Measurements from ENCODE around the gene RPS6KA2. TPM values are rescaled to one million over a fixed set of nuclear protein-coding genes. Genes with fewer than 3 reads are reported as not detected.

The RPS6KA2 gene
- total RNA-seq, 4 donors from 2014 or later: 55.4 to 119 (median 76.4) TPM

DNA sequence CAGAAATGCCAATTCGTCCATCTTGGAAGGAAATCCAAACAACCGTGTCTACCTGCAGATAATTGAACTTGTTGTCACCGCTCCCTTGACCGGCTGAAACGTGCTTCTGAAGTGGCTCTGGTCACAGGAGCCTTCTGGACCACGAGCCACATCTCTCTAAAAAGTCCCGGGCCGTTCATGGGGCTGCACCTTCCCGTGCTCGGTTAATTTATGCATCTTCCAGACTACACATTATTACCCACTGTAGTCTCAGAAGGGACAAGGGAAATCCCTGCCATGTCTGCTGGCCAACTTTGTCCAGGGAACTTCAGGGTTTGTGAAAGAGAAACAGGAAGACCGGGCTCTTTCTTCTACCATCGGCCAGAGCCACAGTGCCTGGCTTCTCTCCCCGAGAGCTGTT lies 180.9 kb downstream of the RPS6KA2 start:
- no peak overlapping the region for H3K4me3 ChIP-seq
- H3K27ac ChIP-seq: no peak overlapping the region
- no peak for ATAC-seq
- 86 to 87% methylated on average over 10 to 11 of the region's 13 CpGs for WGBS, 2 donors (ENCODE audit: low coverage in 1 of 2)
- H3K36me3 ChIP-seq: peaks cover 0 to 83% of the 10 kb centered on the region in 2 donors
- no peaks in the 10 kb centered on the region for H3K4me1 ChIP-seq
- TF ChIP-seq, protein P1, sequence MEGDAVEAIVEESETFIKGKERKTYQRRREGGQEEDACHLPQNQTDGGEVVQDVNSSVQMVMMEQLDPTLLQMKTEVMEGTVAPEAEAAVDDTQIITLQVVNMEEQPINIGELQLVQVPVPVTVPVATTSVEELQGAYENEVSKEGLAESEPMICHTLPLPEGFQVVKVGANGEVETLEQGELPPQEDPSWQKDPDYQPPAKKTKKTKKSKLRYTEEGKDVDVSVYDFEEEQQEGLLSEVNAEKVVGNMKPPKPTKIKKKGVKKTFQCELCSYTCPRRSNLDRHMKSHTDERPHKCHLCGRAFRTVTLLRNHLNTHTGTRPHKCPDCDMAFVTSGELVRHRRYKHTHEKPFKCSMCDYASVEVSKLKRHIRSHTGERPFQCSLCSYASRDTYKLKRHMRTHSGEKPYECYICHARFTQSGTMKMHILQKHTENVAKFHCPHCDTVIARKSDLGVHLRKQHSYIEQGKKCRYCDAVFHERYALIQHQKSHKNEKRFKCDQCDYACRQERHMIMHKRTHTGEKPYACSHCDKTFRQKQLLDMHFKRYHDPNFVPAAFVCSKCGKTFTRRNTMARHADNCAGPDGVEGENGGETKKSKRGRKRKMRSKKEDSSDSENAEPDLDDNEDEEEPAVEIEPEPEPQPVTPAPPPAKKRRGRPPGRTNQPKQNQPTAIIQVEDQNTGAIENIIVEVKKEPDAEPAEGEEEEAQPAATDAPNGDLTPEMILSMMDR (IDR thresholded peaks at IDR 0.05): no peak
- no peak for TF ChIP-seq EP300 (IDR thresholded peaks at IDR 0.05)
- no peak for TF ChIP-seq POLR2AphosphoS5 (IDR thresholded peaks at IDR 0.05)
- TF ChIP-seq POLR2A (IDR thresholded peaks at IDR 0.05): no peak
- no peaks in the 10 kb centered on the region for H3K27me3 ChIP-seq
- H3K9me3 ChIP-seq: no peaks in the 10 kb centered on the region

DNA sequence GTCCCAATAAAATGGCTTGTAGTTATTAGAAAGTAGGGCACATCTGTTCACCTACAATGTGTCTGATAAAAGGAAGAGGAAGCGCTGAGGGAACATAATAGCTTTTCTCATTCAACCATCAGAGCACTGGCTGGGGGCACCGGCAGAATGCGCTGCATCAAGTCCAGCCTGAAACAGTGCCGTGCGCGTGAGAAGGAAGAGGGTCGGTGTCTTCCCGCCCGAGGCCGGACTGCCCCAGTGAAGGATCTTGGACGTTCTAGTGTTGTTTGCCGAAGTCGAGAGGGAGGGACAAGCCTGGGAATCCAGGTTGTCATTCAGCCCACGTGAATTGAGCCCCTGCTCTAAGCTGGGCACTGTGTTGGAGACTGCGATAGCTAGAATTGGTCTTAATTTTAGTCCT lies 182.6 kb downstream of the RPS6KA2 start:
- no peaks in the 10 kb centered on the region for H3K4me1 ChIP-seq
- no peak for ATAC-seq
- no peak overlapping the region for H3K4me3 ChIP-seq
- WGBS, 2 donors (ENCODE audit: low coverage in 1 of 2): 91 to 92% methylated on average over 4 to 15 of the region's 15 CpGs
- H3K9me3 ChIP-seq: no peaks in the 10 kb centered on the region
- H3K36me3 ChIP-seq: peaks cover 0 to 82% of the 10 kb centered on the region in 2 donors
- no peaks in the 10 kb centered on the region for H3K27me3 ChIP-seq
- no peak overlapping the region for H3K27ac ChIP-seq
- TF ChIP-seq POLR2AphosphoS5 (IDR thresholded peaks at IDR 0.05): no peak
- TF ChIP-seq POLR2A (IDR thresholded peaks at IDR 0.05): no peak

DNA sequence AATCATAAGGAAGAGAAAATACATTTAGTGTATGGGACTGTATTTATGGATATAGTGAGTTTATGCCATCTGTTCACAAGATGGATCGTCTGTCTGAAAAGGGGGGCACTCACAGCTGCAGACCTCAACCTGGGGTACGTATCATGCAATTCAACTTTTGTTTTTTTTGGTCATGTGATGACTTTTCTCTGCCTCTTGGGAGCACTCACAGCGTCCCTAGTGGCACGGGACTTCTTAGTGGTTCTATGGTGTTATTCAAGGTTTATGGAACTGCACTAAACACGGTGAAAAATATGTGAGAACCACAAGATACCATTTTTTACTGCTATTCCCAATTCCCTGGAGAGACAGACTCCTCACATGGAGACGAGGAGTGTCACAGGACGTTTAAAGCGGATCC lies 183.9 kb downstream of the RPS6KA2 start:
- WGBS, 2 donors (ENCODE audit: low coverage in 1 of 2): 81 to 84% methylated on average over 7 to 8 of the region's 8 CpGs
- H3K4me3 ChIP-seq: no peak overlapping the region
- H3K27ac ChIP-seq: no peak overlapping the region
- H3K36me3 ChIP-seq: peaks cover 0 to 78% of the 10 kb centered on the region in 2 donors
- no peak for ATAC-seq
- no peaks in the 10 kb centered on the region for H3K27me3 ChIP-seq
- no peaks in the 10 kb centered on the region for H3K4me1 ChIP-seq
- no peaks in the 10 kb centered on the region for H3K9me3 ChIP-seq
- TF ChIP-seq POLR2AphosphoS5 (IDR thresholded peaks at IDR 0.05): no peak
- TF ChIP-seq EP300 (IDR thresholded peaks at IDR 0.05): no peak
- no peak for TF ChIP-seq POLR2A (IDR thresholded peaks at IDR 0.05)
- TF ChIP-seq, protein P1 (IDR thresholded peaks at IDR 0.05): no peak

DNA sequence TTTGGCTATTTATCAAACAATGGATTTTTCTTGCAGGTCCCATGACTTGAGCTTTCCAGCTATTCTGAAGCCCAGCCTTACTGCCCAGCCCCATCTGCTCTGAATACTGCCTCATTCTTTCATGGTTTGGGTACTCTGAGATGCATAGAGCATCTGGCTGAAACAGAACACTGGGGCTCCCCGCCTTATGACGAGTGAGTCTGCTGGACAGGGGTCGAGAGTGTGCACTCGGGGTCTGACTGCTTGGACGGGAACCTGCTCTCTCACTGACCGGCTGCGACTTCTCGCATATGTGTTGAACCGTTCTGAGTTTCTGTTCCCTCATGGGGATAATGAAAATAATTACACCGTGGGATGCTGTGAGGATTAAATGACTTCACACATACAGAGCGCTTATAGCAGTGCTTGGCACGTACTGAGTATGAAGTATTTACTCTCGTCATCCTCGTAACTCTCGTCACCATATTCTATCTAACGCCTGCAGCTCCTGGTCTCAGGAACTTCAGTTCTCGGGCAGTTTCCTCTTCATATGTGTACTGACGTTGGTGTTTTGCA lies 184.8 kb downstream of the RPS6KA2 start:
- H3K9me3 ChIP-seq: no peaks in the 10 kb centered on the region
- H3K27me3 ChIP-seq: no peaks in the 10 kb centered on the region
- H3K36me3 ChIP-seq: peaks cover 0 to 78% of the 10 kb centered on the region in 2 donors
- TF ChIP-seq POLR2AphosphoS5 (IDR thresholded peaks at IDR 0.05): no peak
- no peak for TF ChIP-seq EP300 (IDR thresholded peaks at IDR 0.05)
- TF ChIP-seq, protein P1 (IDR thresholded peaks at IDR 0.05): no peak
- no peak for TF ChIP-seq POLR2A (IDR thresholded peaks at IDR 0.05)
- 60 to 76% methylated on average over 1 to 9 of the region's 18 CpGs for WGBS, 2 donors (ENCODE audit: low coverage in 1 of 2)
- no peak overlapping the region for H3K4me3 ChIP-seq
- no peak for ATAC-seq
- H3K4me1 ChIP-seq: no peaks in the 10 kb centered on the region
- no peak overlapping the region for H3K27ac ChIP-seq

DNA sequence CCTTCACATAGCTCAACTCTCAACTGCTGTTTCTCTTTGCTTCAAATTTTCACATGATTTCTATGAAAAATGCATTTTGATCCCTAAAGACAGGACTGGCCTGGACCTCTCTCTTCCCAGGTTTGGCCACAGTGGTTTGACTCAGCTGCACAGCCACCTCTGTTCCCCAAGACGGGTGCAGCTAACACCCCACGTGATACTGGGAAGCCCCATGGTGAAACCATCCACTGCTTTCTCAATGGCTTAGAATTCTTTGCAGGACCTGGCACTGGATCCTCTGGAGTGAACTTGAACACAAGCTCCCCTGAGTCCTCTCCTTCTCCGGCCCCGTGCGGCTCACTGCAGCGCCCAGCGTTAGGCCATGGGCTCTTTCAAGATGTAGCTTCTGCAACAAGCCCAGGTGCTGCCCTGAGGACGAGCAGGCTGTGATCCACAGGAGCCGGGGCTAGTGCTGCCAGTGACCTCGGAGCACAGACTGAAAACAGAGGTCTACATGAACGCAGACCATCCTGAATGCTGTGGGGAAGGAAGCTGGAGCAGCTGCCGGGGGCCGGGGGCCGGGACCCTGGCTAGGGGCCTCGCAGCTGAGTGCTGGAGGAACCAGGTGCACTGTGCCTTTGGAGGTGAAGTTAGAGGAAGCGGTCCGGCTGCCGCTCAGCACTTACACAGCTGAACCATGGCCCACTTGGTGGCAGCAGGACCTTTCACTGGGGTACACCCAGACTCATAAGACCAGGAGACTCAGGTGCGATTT lies 185.5 kb downstream of the RPS6KA2 start:
- Histone ChIP-seq H3K4me1 (no peaks in the 10 kb centered on the region), H3K9me3 (no peaks in the 10 kb centered on the region), H3K27ac (no peak overlapping the region), H3K36me3 (peaks cover 0 to 78% of the 10 kb centered on the region in 2 donors), H3K4me3 (no peak overlapping the region), H3K27me3 (no peaks in the 10 kb centered on the region)
- TF ChIP-seq EP300 (IDR thresholded peaks at IDR 0.05) (no peak), POLR2AphosphoS5 (IDR thresholded peaks at IDR 0.05) (no peak), POLR2A (IDR thresholded peaks at IDR 0.05) (no peak)
- TF ChIP-seq, protein P1 (IDR thresholded peaks at IDR 0.05): no peak
- ATAC-seq: no peak
- WGBS, 2 donors (ENCODE audit: low coverage in 1 of 2): 71 to 82% methylated on average over 4 to 7 of the region's 19 CpGs

Data from gastroesophageal sphincter (tissue), 4 donors.